GM18909 (cell line): Measurements from ENCODE around the gene TPM2.

Experiments
- ATAC-seq: cut with Tn5 transposase; IDR thresholded peaks from one replicate; pipeline ENCODE4 v1.9.1; 2021; ENCODE audit warnings: mild to moderate bottlenecking; ENCODE audit not compliant: unreplicated experiment, poor library complexity

Gene TPM2

GRCh38 chr9:35689542-35690293, at the start of gene TPM2:
Gene TPM2, minus strand, starts transcription at chr9:35689925. Its CDS starts 108 bp downstream, at chr9:35689817.
- no peak for ATAC-seq

GRCh38 chr9:35738924-35739323, 49.2 kb upstream of the TPM2 start:
- ATAC-seq, result no peak

- ATAC-seq, result no peak
These were observed 48.5 kb upstream of the TPM2 start for GRCh38 chr9:35738186-35738585.

- no peak for ATAC-seq
These were observed 47.4 kb upstream of the TPM2 start for GRCh38 chr9:35737143-35737542.

- ATAC-seq, result no peak
These were observed 46.5 kb upstream of the TPM2 start for GRCh38 chr9:35736201-35736633.

- no peak for ATAC-seq
These were observed 44.4 kb upstream of the TPM2 start for GRCh38 chr9:35734096-35734495.

- peak; percentile 6 for ATAC-seq
These were observed 43.2 kb upstream of the TPM2 start for GRCh38 chr9:35732800-35733541.

- ATAC-seq, result peak; percentile 82
These were observed 42.6 kb upstream of the TPM2 start, which contains the start of the genes CREB3 and TLN1 for GRCh38 chr9:35732185-35732799. Gene CREB3, plus strand, starts transcription at chr9:35732666. Its CDS starts 107 bp downstream, at chr9:35732773. Gene TLN1, minus strand, starts transcription at chr9:35732195. Its CDS starts 6,501 bp downstream, at chr9:35725694.

GRCh38 chr9:35731415-35732184, 41.9 kb upstream of the TPM2 start:
- ATAC-seq, result no peak

- no peak for ATAC-seq
These were observed 40.7 kb upstream of the TPM2 start for GRCh38 chr9:35730486-35730854.

GRCh38 chr9:35729700-35730485, 40.2 kb upstream of the TPM2 start:
- no peak for ATAC-seq

- no peak for ATAC-seq
These were observed 39.4 kb upstream of the TPM2 start for GRCh38 chr9:35729101-35729500.

- ATAC-seq, result no peak
These were observed 38.6 kb upstream of the TPM2 start for GRCh38 chr9:35728041-35728971.

- no peak for ATAC-seq
These were observed 37.9 kb upstream of the TPM2 start for GRCh38 chr9:35727676-35728040.

GRCh38 chr9:35726931-35727330, 37.2 kb upstream of the TPM2 start:
- peak; percentile 39 for ATAC-seq

- ATAC-seq, result no peak
These were observed 35.6 kb upstream of the TPM2 start for GRCh38 chr9:35725362-35725761.

- ATAC-seq, result no peak
These were observed 34.2 kb upstream of the TPM2 start for GRCh38 chr9:35723908-35724307.

- ATAC-seq, result no peak
These were observed 33.7 kb upstream of the TPM2 start for GRCh38 chr9:35723426-35723825.

- ATAC-seq, result no peak
These were observed 29.8 kb upstream of the TPM2 start for GRCh38 chr9:35719546-35719945.
